HUDEP-2 (cell line): ENCODE data around the gene SRGAP1.

Source experiments
- DNase-seq, 76 experiments: peaks; one replicate each; lab custom pipeline; 2025; ENCODE audit not compliant: unreplicated experiment in 76 of 76; lab: John Stamatoyannopoulos, UW

SRGAP1 gene

GRCh38 chr12:63961048-63961447 lies 116.5 kb downstream of the SRGAP1 start:
- DNase-seq, result no peak

- DNase-seq, result no peak
Observed at GRCh38 chr12:63961543-63961942, 117.0 kb downstream of the SRGAP1 start.

- DNase-seq, result no peak
Observed at GRCh38 chr12:63963868-63964267, 119.4 kb downstream of the SRGAP1 start.

GRCh38 chr12:63964301-63964700 lies 119.8 kb downstream of the SRGAP1 start:
- no peak for DNase-seq

- DNase-seq, result no peak
Observed at GRCh38 chr12:63965936-63966605, 121.6 kb downstream of the SRGAP1 start.

- no peak for DNase-seq
Observed at GRCh38 chr12:63966606-63966975, 122.1 kb downstream of the SRGAP1 start.

GRCh38 chr12:63967358-63968145 lies 123.1 kb downstream of the SRGAP1 start:
- DNase-seq, result no peak

- no peak for DNase-seq
Observed at GRCh38 chr12:63968673-63969072, 124.2 kb downstream of the SRGAP1 start.

GRCh38 chr12:63976902-63977395 lies 132.4 kb downstream of the SRGAP1 start:
- no peak for DNase-seq

GRCh38 chr12:63977441-63977840 lies 132.9 kb downstream of the SRGAP1 start:
- DNase-seq, result no peak

- DNase-seq, result no peak
Observed at GRCh38 chr12:63978519-63978918, 134.0 kb downstream of the SRGAP1 start.

GRCh38 chr12:63980211-63980610 lies 135.7 kb downstream of the SRGAP1 start:
- no peak for DNase-seq

GRCh38 chr12:63981343-63981742 lies 136.8 kb downstream of the SRGAP1 start:
- DNase-seq, result no peak

GRCh38 chr12:63982604-63983295 lies 138.2 kb downstream of the SRGAP1 start:
- DNase-seq, result no peak

- no peak for DNase-seq
Observed at GRCh38 chr12:63985456-63985855, 141.0 kb downstream of the SRGAP1 start.

- no peak for DNase-seq
Observed at GRCh38 chr12:63985945-63986344, 141.4 kb downstream of the SRGAP1 start.

- DNase-seq, result no peak
Observed at GRCh38 chr12:63989301-63989845, 144.9 kb downstream of the SRGAP1 start.

GRCh38 chr12:63990828-63991547 lies 146.5 kb downstream of the SRGAP1 start:
- no peak for DNase-seq

GRCh38 chr12:63994704-63995103 lies 150.2 kb downstream of the SRGAP1 start:
- no peak for DNase-seq

GRCh38 chr12:63995512-63995911 lies 151.0 kb downstream of the SRGAP1 start:
- no peak for DNase-seq

GRCh38 chr12:63996556-63996955 lies 152.1 kb downstream of the SRGAP1 start:
- no peak for DNase-seq
